ENCODE measurements around the gene ZNF366.

The ZNF366 gene

GRCh38 chr5:72460413-72460812 lies 46.8 kb downstream of the ZNF366 start:
- Histone ChIP-seq H3K79me2 (no peaks in the 10 kb centered on the region), H3K27ac (no peak overlapping the region), H3K4me2 (ENCODE audit: low read length) (no peak overlapping the region), H3K27me3 (ENCODE audit: control insufficient read depth, insufficient read depth, low read length) (no peaks in the 10 kb centered on the region), H3K9me3 (ENCODE audit: control insufficient read depth, low read length) (no peaks in the 10 kb centered on the region), H3K4me3 (ENCODE audit: low read depth, low read length) (no peak overlapping the region), H3K36me3 (ENCODE audit: control insufficient read depth, insufficient read depth, low read length) (no peaks in the 10 kb centered on the region), H2AFZ (no peak overlapping the region), H3K9ac (no peak overlapping the region), H3K4me1 (no peaks in the 10 kb centered on the region)
- no peak for TF ChIP-seq CTCF (IDR thresholded peaks at IDR 0.05)

DNA sequence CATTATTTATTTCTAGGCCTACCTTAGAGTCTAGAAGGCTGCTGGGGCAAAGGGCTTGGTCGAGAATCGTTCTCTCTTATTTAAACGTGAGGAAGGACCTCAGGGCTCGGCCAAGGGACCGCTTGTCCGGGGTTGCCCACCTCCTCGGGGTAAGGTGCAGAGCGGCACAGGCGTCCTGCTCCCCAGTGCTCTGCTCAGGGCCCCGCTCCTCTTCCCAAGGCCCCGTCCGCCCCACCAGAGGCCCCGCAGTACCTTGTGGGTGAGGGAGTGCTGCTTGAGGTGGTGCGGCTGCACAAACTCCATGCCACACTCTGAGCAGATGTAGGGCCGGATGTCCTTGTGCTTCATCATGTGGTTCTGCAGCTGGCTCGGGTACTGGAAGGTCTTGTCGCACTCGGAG lies 47.3 kb downstream of the ZNF366 start:
- Histone ChIP-seq H3K79me2 (no peaks in the 10 kb centered on the region), H3K27ac (no peak overlapping the region), H2AFZ (no peak overlapping the region), H3K4me3 (ENCODE audit: low read depth, low read length) (no peak overlapping the region), H3K4me2 (ENCODE audit: low read length) (no peak overlapping the region), H3K4me1 (no peaks in the 10 kb centered on the region), H3K27me3 (ENCODE audit: control insufficient read depth, insufficient read depth, low read length) (no peaks in the 10 kb centered on the region), H3K36me3 (ENCODE audit: control insufficient read depth, insufficient read depth, low read length) (no peaks in the 10 kb centered on the region), H3K9ac (no peak overlapping the region), H3K9me3 (ENCODE audit: control insufficient read depth, low read length) (no peaks in the 10 kb centered on the region)
- no peak for TF ChIP-seq CTCF (IDR thresholded peaks at IDR 0.05)

DNA sequence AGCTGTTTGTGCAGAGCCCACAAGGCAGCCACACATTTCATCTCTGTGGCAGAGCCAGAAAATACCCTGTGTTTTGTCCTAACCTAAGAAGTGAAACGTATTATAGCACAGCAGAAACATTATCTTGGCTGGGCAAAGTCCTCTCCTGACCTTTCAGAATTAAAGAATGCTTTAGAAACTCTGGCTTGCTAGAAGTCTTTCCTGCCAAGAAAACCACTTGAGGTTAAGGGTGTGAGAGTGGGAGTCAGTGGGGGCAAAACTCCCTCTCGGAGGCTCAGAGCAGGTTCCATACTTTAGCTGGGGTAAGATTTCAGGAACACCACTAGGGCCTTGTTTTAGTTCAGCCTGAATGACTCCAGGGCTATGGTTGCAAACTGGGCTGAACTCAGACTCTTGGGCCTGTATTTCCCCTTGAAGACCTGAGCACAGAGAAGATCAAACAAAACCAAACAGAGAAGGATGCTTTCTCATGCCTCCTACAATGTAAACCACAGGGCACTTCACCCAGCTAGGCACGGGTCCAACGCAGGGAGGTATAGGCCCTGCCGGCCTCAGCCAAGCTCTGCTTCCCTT lies 48.0 kb downstream of the ZNF366 start:
- Histone ChIP-seq H3K9me3 (ENCODE audit: control insufficient read depth, low read length) (no peaks in the 10 kb centered on the region), H3K27me3 (ENCODE audit: control insufficient read depth, insufficient read depth, low read length) (no peaks in the 10 kb centered on the region), H3K4me3 (ENCODE audit: low read depth, low read length) (no peak overlapping the region), H3K36me3 (ENCODE audit: control insufficient read depth, insufficient read depth, low read length) (no peaks in the 10 kb centered on the region), H3K27ac (no peak overlapping the region), H3K4me2 (ENCODE audit: low read length) (no peak overlapping the region), H2AFZ (no peak overlapping the region), H3K9ac (no peak overlapping the region), H3K79me2 (no peaks in the 10 kb centered on the region), H3K4me1 (no peaks in the 10 kb centered on the region)
- no peak for TF ChIP-seq CTCF (IDR thresholded peaks at IDR 0.05)

DNA sequence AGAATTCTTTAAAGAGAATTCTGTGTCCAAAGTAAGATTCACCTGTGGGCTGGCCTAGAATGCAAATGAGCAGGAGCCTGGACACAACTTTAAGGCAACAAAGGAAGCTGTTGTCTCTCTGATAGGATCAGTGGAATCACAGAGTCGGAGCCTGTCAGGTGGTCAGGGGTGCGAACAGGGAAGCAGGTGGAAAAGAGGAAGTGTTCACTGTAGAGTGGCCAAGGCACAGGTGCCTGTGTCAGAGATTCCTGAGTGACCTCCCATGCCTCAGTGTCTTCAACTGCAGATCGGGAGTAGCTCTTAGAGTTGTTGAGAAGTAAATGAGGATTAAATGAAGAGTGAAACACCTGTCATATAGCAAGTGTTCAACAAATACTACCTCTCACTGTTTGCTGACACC lies 48.8 kb downstream of the ZNF366 start:
- Histone ChIP-seq H3K4me2 (ENCODE audit: low read length) (no peak overlapping the region), H2AFZ (no peak overlapping the region), H3K27me3 (ENCODE audit: control insufficient read depth, insufficient read depth, low read length) (no peaks in the 10 kb centered on the region), H3K9ac (no peak overlapping the region), H3K9me3 (ENCODE audit: control insufficient read depth, low read length) (no peaks in the 10 kb centered on the region), H3K79me2 (no peaks in the 10 kb centered on the region), H3K36me3 (ENCODE audit: control insufficient read depth, insufficient read depth, low read length) (no peaks in the 10 kb centered on the region), H3K4me1 (no peaks in the 10 kb centered on the region), H3K27ac (no peak overlapping the region), H3K4me3 (ENCODE audit: low read depth, low read length) (no peak overlapping the region)
- TF ChIP-seq CTCF (IDR thresholded peaks at IDR 0.05), result no peak

GRCh38 chr5:72457491-72457890 lies 49.7 kb downstream of the ZNF366 start:
- no peaks in the 10 kb centered on the region for H3K27me3 ChIP-seq (ENCODE audit: control insufficient read depth, insufficient read depth, low read length)
- TF ChIP-seq CTCF (IDR thresholded peaks at IDR 0.05), result no peak
- no peaks in the 10 kb centered on the region for H3K36me3 ChIP-seq (ENCODE audit: control insufficient read depth, insufficient read depth, low read length)

More at GRCh38 chr5:72457491-72457890, 49.7 kb downstream of the ZNF366 start:
- Histone ChIP-seq H3K4me2 (ENCODE audit: low read length) (no peak overlapping the region), H3K79me2 (no peaks in the 10 kb centered on the region), H2AFZ (no peak overlapping the region), H3K4me3 (ENCODE audit: low read depth, low read length) (no peak overlapping the region), H3K9me3 (ENCODE audit: control insufficient read depth, low read length) (no peaks in the 10 kb centered on the region), H3K4me1 (peaks cover under 1% of the 10 kb centered on the region), H3K27ac (no peak overlapping the region), H3K9ac (no peak overlapping the region)
